Caco-2 (cell line): ENCODE measurements around the gene COL8A2. TPM values are rescaled to one million over a fixed set of nuclear protein-coding genes. Genes with fewer than 3 reads are reported as not detected.

ENCODE experiments used
- BruUV-seq: library from RNA; stranded (reverse); fragments of 400-500 nt; replicated peaks from 2 replicates; lab custom pipeline; 2021; lab: Mats Ljungman, UMichigan
- CTCF ChIA-PET: fragments of 300-600 bp; sonication (Branson Sonifier 250); formaldehyde crosslinking; loops from one replicate; lab custom pipeline; 2022; ENCODE audit warnings: antibody characterized with exemption; lab: Charles Lee
- POLR2A ChIA-PET: fragments of 300-600 bp; sonication (Branson Sonifier 250); formaldehyde crosslinking; loops from one replicate; lab custom pipeline; 2022; ENCODE audit warnings: antibody characterized with exemption; lab: Charles Lee
- DNase-seq, 2 experiments: peaks; one replicate each; pipeline versions ENCODE4 v3.0.0 to v3.0.0-alpha.2; 2020 to 2022
- H3K27me3 ChIP-seq: replicated peaks from 2 replicates; pipeline ENCODE4 v1.6.0; 2011; ENCODE audit warnings: low read length; ENCODE audit not compliant: control insufficient read depth, insufficient read depth
- H3K36me3 ChIP-seq: 2 replicates; pipeline ENCODE4 v1.5.1; 2011; ENCODE audit warnings: low read length; ENCODE audit not compliant: control insufficient read depth, insufficient read depth
- H3K4me1 ChIP-seq: fragments of 250-450 bp; sonication (Bioruptor Pico); 2 replicates; pipeline ENCODE4 v1.5.1; 2020; ENCODE audit warnings: mild to moderate bottlenecking
- H3K4me3 ChIP-seq: 2 replicates; pipeline ENCODE4 v1.5.1; 2011; ENCODE audit warnings: low read depth, mild to moderate bottlenecking, control low read depth, low read length
- H3K9me3 ChIP-seq: fragments of 250-450 bp; sonication (Bioruptor Pico); 2 replicates; pipeline ENCODE4 v1.5.1; 2020; ENCODE audit warnings: mild to moderate bottlenecking, moderate library complexity
- H3K27ac Mint-ChIP-seq: one replicate; pipeline ENCODE4 v1.8.0; 2022; ENCODE audit warnings: mixed read lengths; ENCODE audit not compliant: unreplicated experiment
- H3K27me3 Mint-ChIP-seq: one replicate; pipeline ENCODE4 v1.8.0; 2022; ENCODE audit warnings: mixed read lengths; ENCODE audit not compliant: insufficient read depth, unreplicated experiment
- H3K36me3 Mint-ChIP-seq: one replicate; pipeline ENCODE4 v1.8.0; 2022; ENCODE audit warnings: mild to moderate bottlenecking, mixed read lengths; ENCODE audit not compliant: insufficient read depth, unreplicated experiment
- H3K4me1 Mint-ChIP-seq: one replicate; pipeline ENCODE4 v1.8.0; 2022; ENCODE audit warnings: low read depth, mixed read lengths; ENCODE audit not compliant: unreplicated experiment
- H3K4me3 Mint-ChIP-seq: one replicate; pipeline ENCODE4 v1.8.0; 2022; ENCODE audit warnings: mild to moderate bottlenecking, moderate library complexity, mixed read lengths; ENCODE audit not compliant: unreplicated experiment
- H3K9me3 Mint-ChIP-seq: one replicate; pipeline ENCODE4 v1.8.0; 2022; ENCODE audit warnings: mixed read lengths; ENCODE audit not compliant: unreplicated experiment
- CTCF ChIP-seq, 2 experiments: fragments of 200-600 bp in 1 of 2; IDR thresholded peaks; 1 replicate in 1 of 2; 2 replicates in 1 of 2; pipeline versions ENCODE4 v1.5.1 to v1.8.0; 2011 to 2022; ENCODE audit warnings: antibody characterized with exemption in 1 of 2, control low read depth in 1 of 2, inconsistent platforms in 1 of 2, low read depth in 1 of 2, low read length in 1 of 2, mild to moderate bottlenecking in 1 of 2, moderate library complexity in 1 of 2; ENCODE audit not compliant: insufficient read depth in 1 of 2, severe bottlenecking in 1 of 2, unreplicated experiment in 1 of 2
- intact Hi-C: fragments of 100-400 bp; cut with micrococcal nuclease; formaldehyde crosslinking; loops from one replicate; pipeline ENCODE4 v1.10.0; 2022; ENCODE audit not compliant: unreplicated experiment
- total RNA-seq: library from RNA; stranded (reverse); gene quantifications from 2 replicates; pipeline ENCODE4 v1.2.3, GENCODE V29; 2022

The COL8A2 gene
- total RNA-seq, 1 experiment from 2014 or later = 0.18 TPM

DNA sequence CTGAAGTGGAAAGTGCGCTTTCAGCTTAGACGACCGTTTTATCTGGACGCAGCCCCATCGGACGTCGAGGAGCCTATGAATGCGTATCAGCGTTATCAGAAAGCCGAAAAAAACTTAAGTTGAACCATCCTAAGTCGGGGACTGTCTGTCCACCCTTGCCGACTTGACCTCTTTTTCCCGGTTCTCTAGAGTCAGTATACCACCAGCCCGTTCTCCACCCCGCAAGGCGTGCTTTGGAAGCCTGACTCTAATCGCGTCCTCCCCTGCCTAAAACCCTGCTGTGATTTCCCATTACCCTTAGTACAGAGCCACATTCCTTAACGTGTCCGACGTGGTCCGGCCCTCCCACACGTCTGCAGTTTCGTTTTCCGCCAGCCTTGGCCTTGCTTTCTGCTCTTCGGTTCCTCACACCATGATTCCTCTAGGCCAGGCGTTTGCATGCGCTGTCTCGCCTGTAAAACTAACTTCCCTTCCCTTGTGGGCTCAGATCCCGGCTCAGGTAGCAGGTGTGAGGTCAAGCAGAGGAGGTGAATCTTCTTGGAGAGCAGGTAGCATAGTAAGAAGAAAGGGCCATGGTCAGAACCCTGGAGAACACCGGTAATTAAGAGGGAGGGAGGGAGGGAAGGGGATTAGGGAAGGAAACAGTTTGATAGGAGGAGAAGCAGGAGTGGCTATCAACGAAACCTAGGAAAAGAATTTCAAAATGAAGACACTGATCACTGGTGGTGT is 35.5 kb downstream of the COL8A2 start:
- Histone ChIP-seq H3K4me1 (no peaks in the 10 kb centered on the region), H3K9me3 (no peaks in the 10 kb centered on the region), H3K4me3 (peak overlapping the region; percentile 95), H3K36me3 (no peaks in the 10 kb centered on the region; the same call in 1 of the 2 replicates), H3K27me3 (no peaks in the 10 kb centered on the region)
- Mint-ChIP-seq H3K4me3 (peak overlapping the region; percentile 93), H3K36me3 (peaks cover 18% of the 10 kb centered on the region), H3K4me1 (no peaks in the 10 kb centered on the region), H3K27me3 (no peaks in the 10 kb centered on the region), H3K9me3 (no peaks in the 10 kb centered on the region), H3K27ac (peak overlapping the region; percentile 91)
- CTCF ChIA-PET = no interaction called here
- intact Hi-C loops = no loop called here
- POLR2A ChIA-PET = no interaction called here
- DNase-seq = peak in 1 of 2 experiments; percentile 16
- TSS peak; percentile 77 for BruUV-seq
- TF ChIP-seq CTCF (IDR thresholded peaks at IDR 0.05; ENCODE audit: insufficient read depth in 1 of 2, low read depth in 1 of 2, low read length in 1 of 2, severe bottlenecking in 1 of 2, unreplicated experiment in 1 of 2) = no peak

DNA sequence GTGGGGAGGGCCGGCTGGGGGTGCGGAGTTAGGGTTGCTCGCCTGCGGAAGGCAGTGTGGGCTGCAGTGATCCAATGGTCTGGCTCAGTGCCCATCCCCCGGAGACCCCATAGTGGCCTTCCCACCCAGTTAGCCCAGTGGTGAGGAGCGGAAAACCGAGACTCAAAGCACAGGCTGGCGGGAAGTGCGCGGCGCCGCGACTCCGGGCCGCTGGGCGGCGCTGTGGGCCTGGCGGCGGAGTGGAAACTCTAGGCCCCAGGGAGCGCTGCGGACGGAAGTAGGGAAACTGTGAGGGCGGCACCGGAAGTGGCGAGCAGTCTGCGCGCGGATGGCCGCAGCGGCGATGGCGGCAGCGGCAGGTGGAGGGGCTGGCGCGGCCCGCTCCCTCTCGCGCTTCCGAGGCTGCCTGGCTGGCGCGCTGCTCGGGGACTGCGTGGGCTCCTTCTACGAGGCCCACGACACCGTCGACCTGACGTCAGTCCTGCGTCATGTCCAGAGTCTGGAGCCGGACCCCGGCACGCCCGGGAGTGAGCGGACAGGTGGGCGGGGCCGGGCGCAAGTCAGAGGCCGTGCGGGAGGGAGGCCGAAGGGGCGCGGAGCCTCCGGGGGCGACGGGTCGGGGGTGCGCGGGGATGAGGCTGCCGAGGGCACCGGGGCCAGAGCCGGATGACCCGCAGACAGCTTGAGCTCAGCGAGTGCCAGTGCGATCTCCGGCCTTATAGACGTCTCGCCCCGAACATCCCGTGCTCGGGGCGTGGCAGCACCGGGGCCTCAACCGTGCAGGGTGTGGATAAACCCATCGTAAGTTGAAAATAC is 36.2 kb downstream of the COL8A2 start, which contains the start of gene ADPRS:
Gene ADPRS (plus strand): TSS at position 316 of the 816 bp plus-strand sequence. CDS start 13 bp downstream, at position 329.
- peak; percentile 72 to 83 for TF ChIP-seq CTCF (IDR thresholded peaks at IDR 0.05; ENCODE audit: insufficient read depth in 1 of 2, low read depth in 1 of 2, low read length in 1 of 2, severe bottlenecking in 1 of 2, unreplicated experiment in 1 of 2)
- intact Hi-C loops = no loop called here

DNA sequence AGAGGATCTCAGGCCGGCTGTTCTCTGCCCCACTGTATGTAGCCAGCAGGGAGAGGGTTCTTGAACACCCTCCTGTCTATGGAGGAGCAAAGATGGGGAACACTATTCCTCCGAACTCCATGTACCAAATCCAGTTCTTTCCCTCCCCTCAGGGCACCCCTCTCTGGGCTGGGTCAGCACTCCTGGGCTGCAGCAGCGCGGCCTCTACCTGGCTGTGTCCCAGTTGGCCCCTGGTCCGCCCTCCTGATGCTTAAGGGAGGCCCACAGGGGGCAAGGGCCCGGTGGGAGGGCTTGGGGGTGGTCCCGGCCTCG is 36.8 kb downstream of the COL8A2 start:
- no peak for TF ChIP-seq CTCF (IDR thresholded peaks at IDR 0.05; ENCODE audit: insufficient read depth in 1 of 2, low read depth in 1 of 2, low read length in 1 of 2, severe bottlenecking in 1 of 2, unreplicated experiment in 1 of 2)
- ChIA-PET CTCF (no interaction called here), POLR2A (interaction anchor here (0.6 kb wide), 1 partner anchor 369 kb away, joined by 13 read pairs; no protein-coding TSS in a partner anchor)
- no TSS peak for BruUV-seq
- H3K27ac Mint-ChIP-seq = no peak overlapping the region
- H3K36me3 ChIP-seq = no peaks in the 10 kb centered on the region; the same call in 1 of the 2 replicates
- peaks cover 18% of the 10 kb centered on the region for H3K36me3 Mint-ChIP-seq
- no peaks in the 10 kb centered on the region for H3K4me1 ChIP-seq
- DNase-seq = no peak
- H3K4me3 ChIP-seq = peak overlapping the region; percentile 95
- peak overlapping the region; percentile 93 for H3K4me3 Mint-ChIP-seq
- H3K4me1 Mint-ChIP-seq = no peaks in the 10 kb centered on the region
- H3K27me3 ChIP-seq = no peaks in the 10 kb centered on the region
- H3K27me3 Mint-ChIP-seq = no peaks in the 10 kb centered on the region
- H3K9me3 ChIP-seq = no peaks in the 10 kb centered on the region
- intact Hi-C loops = no loop called here
- no peaks in the 10 kb centered on the region for H3K9me3 Mint-ChIP-seq

More for the DNA sequence above, 36.2 kb downstream of the COL8A2 start, which contains the start of gene ADPRS:
- CTCF ChIA-PET = no interaction called here
- peak within 1 kb of the TSS; percentile 95 for H3K4me3 ChIP-seq
- POLR2A ChIA-PET = no interaction called here
- no peaks in the 10 kb centered on the region; the same call in 1 of the 2 replicates for H3K36me3 ChIP-seq
- no peaks in the 10 kb centered on the region for H3K9me3 Mint-ChIP-seq
- BruUV-seq = no TSS peak
- H3K36me3 Mint-ChIP-seq = peaks cover 18% of the 10 kb centered on the region
- H3K4me3 Mint-ChIP-seq = peak within 1 kb of the TSS; percentile 93
- H3K9me3 ChIP-seq = no peaks in the 10 kb centered on the region
- H3K27me3 Mint-ChIP-seq = no peaks in the 10 kb centered on the region
- no peaks in the 10 kb centered on the region for H3K4me1 Mint-ChIP-seq
- no peaks in the 10 kb centered on the region for H3K4me1 ChIP-seq
- DNase-seq = peak; percentile 82 to 84
- H3K27me3 ChIP-seq = no peaks in the 10 kb centered on the region
- H3K27ac Mint-ChIP-seq = peak within 1 kb of the TSS; percentile 91
